Fibroblast of peridontal ligament (primary cell): ENCODE results near the gene FOXG1.

ENCODE experiments used
- DNase-seq: peaks from one replicate; pipeline ENCODE4 v3.0.0-alpha.2; 2010; ENCODE audit errors: extremely low read depth

Gene FOXG1

GRCh38 chr14:28774764-28775735 lies 8.5 kb downstream of the FOXG1 start:
- DNase-seq, result no peak

DNA sequence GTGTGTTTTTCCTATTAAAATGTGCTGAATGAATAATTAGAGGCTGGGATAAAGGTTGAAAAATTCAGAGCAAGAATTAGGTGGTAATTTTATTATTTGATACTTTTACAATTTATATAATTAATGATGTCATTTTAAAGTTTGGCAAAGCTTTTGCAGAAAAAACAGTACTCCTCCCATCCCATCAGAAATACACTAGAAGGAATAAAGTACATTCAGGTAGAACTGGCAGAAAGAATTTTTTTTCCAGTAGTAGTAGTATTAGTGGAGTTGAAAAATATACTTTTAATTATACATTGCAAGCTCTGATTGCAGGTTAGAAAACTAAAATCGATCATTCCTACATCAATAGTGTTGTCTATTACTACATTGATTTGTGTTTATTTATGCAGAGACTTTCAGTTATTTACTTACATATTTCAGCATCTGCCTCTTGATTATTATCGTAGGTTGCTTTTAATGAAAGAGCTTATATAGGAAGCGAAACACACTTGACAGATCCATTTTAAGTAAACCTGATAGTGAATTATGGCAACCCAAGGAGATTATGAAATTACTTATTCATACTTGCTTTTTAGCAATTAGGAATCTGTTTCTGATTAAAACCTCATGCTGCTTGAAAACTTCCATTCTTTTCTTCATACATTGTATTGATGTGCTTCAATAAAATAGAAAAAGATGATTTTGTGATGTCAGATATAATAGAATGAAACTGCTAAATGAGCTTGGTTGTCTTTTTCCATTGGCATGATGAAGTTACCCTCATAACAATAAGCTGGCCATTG lies 10.1 kb downstream of the FOXG1 start:
- no peak for DNase-seq

DNA sequence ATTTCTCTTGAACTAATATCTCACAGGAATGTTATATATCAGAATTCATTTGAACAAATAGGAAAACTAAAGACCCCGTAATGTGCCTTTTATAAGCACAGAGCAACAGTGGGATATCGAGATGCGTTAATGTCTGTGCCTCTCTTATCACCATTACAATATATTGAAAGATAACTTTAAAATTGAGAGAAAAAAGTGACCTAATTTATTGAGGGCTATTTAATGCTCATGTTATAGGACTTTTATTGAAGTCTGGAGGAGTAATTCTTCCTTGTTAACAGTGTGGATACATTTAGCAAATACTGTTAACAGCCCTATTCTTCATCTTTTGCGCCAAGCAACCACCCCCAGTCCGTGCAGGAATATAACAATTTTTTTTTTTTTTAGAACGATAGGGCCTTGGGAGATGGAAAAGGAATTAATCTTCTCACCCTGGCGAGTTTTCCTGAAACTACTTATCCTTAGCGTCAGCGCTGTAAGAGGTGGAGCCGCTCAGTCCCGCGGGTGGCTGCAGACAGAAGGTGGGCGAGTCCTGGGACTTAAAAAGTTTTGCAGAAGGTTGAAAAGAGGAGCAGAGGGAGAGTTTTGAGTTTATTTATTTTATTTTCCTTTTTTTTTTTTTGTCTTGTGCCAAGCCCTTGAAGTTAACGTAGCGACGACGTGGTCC lies 11.0 kb downstream of the FOXG1 start:
- DNase-seq, result no peak

DNA sequence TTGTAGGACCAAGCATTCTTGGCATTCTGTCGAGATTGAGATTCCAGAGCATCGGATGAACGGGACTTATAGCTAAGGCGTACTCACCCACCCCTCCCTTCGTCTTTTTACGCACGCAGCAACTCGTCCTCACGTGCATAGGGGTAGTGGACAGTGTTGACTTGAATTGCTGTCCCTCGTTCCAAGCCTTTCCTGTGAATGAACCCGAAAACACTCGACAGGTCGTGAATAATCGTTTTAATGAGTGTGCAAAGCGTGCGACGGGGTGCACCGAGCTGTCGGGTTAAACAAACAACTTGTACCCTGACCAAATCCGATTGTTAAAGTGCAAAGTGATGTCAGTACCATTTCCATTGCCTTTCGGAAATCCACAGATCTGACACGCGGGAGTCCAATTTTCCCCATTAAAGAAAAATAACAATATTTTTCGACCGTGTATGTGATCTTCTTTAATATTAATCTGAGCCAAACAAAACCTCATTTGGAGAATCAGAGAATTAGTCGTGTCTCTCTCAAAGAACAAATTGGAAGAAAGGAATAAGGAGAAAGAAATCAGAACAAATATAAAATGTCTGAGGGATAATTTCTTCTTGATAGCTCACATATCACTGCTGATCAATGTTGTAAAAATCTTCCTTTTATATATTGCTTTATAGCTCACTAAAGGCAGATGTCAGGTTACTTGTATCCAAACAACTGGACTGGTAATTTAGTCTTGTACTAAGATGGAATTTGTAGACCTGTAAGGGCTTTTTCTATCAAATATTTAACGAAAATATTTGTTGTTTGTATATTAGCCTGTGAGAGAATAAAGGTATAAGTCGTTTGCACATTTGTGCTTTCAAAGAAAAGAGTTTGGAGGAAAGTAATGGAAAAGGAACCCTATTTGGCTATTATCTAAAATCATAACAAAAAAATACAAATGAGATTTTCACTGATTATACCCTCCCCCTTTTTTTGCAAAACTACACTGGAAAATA lies 11.8 kb downstream of the FOXG1 start:
- DNase-seq, result no peak

GRCh38 chr14:28779456-28779855 lies 12.9 kb downstream of the FOXG1 start:
- no peak for DNase-seq

GRCh38 chr14:28780843-28781820 lies 14.5 kb downstream of the FOXG1 start:
- no peak for DNase-seq

DNA sequence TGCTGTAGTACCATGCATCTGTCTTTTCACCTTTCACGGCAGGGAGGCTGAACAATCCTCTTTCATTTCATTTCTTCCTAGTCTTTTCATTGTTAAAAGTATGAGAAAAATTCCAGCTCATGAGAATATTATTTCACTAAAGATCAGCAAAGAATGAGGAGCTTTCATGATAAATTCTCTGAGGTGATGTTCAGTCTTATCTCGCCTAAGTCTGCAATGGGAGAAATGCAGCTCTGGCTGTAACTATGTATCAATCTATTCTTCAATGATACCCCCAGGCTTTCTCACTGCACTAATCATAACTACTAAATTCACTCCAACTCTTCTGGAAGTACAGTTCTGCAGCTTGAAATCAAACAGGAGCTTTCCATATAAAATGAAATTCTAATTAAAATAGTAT lies 15.7 kb downstream of the FOXG1 start:
- no peak for DNase-seq

- no peak for DNase-seq
These were observed 17.1 kb downstream of the FOXG1 start for GRCh38 chr14:28783664-28784063.

- no peak for DNase-seq
These were observed 17.8 kb downstream of the FOXG1 start for GRCh38 chr14:28784096-28785048.

DNA sequence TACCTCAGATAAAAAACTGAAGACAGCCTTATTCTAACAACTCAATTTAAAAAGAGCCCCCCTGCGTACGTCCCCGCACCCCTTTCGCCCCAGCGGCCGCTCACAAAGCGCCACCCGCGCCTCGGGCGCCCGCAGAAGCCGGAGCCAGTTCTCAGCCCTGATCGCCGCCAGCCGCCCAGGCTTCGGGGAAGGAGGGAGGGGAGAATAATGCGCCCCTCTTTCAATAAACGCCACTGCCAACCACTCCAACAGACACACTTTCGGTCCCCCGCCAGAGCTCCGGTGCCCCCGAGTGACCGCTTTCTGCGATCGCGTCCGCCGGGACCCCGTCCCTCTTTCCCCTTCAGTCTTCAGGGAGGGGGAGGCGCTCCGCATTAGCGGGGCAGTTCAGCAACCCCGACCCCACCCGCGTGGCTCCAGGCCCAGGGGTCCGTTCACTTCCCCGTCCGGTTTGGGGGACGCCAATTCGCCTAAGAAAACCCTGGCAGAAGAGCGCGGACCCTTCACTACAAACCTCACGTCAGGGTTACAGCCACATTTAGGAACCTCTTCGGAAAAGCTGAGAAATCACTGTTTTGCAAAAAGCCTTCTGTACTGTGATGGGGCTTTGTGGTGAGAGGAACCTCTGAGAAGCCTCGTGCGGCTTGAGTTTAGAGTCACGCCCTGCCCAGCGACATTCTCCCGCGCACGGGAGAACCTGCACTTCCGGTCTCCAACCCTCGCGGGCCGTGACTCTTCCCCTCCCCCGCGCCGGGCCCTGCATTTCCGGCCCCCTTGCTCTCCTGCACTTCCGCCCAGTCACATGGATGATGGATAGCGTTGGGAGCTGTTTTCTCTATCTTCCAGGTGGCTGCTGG lies 18.7 kb downstream of the FOXG1 start:
- DNase-seq, result no peak

DNA sequence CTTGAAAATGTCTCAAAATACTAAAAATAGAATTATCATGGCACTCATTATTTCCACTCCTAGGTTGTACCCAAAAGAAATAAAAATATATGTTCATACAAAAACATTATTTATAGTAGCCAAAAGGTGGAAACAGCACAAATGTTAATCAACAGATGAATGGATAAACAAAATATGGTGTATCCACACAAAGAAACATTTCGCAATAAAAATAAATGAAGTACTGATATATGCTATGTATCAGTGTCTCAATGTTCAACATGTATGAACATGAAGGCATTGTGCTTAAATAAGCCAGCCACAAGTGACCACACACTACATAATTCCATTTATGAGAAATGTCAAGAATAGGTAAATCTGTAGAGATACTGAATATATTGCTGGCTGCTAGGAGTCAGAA lies 40.9 kb downstream of the FOXG1 start:
- DNase-seq, result no peak

DNA sequence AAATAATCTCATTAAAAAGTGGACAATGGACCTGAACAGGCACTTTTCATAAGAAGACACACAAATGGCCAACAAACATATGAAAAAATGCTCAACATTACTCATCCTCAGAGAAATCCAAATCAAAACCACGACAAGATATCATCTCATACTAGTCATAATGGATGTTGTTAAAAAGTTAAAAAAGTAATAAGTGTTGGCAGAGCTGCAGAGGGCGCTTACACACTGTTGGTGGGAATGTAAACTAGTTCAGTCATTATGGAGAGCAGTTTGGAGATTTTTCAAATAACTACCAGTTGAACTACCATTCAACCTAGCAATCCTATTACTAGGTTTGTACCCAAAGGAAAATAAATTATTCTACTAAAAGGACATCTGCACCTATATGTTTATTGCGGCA lies 47.2 kb downstream of the FOXG1 start:
- DNase-seq, result peak; percentile 35
